A204.1 (cell line): ENCODE measurements around the gene SRC.

Source experiments
- FAIRE-seq: peaks from 2 replicates; lab custom pipeline; 2012; peaks lifted over from hg19 to GRCh38; lab: Jason Lieb, UNC

Gene SRC

DNA sequence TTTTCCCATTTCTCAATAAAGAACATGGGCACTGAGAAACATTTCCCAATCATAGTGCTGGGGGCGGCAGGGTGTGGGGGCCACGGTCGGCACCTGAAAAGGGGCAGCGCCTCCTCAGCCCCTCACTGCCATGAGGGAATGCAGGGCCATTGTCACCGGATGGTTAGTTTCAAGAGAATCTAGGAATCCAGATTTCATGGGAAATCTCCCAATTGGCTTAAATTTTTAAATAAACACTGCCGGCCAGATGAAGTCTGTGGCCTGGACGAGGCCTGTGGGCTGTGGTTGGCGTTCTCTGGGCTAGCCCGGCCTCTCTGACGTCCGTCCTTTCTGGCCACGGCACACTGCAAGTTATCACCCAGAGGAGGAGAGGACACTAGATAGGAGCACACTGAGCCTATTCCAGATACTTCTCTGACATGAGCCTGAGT lies 30.9 kb upstream of the SRC start:
- no peak for FAIRE-seq

DNA sequence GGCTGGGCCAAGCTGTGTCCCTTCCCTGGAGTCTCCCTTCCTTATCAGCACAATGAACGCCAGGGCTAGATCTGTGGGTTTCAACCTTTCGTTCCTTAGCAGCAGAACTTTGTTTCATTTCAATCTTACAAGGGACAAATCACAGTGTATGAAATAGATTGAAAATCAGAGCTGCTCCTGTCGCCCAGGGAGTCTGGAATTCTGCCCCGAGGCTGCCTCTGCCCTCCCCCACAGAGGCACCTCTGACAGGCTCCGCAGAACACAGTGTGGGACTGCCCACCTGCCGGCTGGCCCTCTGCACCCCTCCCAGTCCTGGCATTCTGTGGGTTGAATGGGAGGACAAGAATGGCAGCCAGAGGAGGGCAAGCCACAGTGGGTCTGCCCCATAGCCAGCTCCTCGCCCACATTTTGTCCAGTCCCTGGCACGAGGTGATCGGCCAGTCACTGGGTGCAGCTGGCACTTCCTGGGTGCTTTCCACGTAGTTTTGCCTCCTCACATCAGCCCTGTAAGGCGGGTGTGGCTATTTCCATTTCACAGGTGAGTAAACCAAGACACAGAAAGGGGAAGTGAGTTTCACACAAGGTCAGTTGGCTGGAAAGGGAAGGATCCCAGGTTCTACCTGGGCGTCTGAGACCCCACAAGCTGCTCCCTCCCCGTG lies 30.4 kb upstream of the SRC start:
- FAIRE-seq = no peak

DNA sequence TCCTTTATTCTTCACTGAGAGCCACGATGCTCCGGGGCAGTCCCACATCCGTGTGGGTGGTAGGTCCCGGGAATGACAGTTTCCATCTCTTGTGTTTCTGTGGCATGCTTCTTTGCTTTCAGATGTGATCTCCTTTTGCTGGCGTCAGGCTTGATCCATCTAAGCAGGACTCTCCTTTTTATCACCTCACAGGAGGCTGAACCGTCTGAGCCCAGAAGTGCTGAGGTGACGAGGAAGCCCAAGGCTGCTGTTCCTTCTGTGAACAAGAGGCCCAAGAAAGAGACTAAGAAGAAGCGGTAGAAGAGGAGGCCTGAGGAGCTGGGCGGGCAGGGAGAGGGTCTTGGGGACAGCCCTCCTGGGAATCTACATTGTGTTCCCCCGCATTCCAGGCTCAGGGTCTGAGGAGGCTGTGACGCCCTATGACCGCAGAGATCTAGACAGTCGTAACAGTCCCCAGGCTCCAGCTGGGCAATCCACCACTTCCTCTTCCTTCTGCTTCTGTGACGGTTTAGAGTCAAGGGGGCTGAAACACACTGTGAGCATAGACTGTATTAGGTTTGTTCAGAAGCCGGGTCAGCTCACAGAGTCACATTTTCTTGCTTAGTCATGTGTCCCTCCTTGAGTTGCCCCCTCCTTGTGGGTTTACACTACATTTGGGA lies 29.7 kb upstream of the SRC start:
- no peak for FAIRE-seq

DNA sequence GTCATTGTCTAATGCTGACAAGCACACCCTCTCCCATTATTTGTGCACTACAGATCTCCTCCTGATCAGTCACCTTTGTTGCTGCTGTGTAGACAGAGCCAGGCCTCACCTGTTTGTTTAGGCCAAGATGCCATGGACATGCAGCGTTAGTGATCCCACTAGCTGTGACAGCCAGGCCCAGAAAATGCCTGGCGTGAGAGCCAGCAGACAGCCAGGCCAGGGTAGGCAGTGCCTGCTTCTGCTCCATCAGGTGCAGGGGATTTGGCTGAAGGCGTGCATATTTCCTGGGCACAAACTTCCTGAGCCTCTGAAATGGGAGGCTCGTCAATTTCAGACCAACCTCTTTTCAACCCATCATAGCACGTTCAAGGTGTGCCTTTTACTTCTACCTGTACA lies 29.2 kb upstream of the SRC start:
- no peak for FAIRE-seq

DNA sequence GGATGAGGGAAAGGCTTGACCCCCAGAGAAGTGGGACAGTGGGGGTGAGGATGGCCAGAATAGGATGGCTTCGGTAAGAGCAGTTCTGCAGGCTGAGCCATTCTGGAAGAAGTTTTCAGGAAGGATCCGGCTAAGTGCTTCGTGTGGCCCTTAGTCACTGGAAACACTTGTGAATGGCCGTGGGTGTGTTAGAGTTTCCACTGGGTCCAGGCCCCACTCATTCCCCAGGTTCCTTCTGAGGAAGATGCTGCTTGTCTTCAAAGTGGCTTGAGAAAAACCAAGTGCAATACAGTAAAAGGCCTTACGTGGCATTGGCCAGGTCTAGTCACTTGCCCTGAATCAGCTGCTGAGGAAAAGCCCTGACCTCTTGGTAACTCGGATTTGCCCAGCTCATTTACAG lies 28.6 kb upstream of the SRC start:
- FAIRE-seq = no peak

DNA sequence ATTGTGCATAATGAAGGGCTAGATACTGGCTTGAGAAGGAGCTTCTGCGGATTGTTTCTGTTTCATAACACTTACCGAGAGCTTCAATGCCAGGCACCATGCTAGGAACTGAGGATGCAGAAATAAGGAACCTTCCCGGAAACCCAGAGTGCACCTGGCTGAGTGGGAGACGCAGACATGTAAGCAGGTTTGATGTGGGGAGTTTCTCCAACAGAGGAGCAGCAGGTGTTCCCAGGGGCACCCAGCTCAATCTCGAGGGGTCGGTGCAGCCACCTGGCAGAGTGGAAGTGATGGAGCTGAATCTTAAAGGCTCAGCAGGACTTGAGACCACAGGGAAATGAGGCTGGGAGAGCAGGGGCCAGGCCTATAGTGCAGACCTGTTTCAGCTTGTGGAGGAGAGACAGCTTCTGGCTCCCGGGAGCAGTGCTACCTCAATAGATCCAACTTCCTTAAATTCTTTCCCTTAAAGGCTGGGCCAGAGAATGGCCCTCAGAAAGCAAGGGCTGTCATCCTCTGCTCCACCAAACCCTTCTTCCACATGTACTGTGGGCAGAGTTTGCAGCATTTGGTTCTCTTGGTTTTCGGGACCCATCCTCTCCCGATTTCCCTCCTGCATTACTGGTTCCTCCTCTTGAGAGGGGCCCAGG lies 27.8 kb upstream of the SRC start:
- no peak for FAIRE-seq

DNA sequence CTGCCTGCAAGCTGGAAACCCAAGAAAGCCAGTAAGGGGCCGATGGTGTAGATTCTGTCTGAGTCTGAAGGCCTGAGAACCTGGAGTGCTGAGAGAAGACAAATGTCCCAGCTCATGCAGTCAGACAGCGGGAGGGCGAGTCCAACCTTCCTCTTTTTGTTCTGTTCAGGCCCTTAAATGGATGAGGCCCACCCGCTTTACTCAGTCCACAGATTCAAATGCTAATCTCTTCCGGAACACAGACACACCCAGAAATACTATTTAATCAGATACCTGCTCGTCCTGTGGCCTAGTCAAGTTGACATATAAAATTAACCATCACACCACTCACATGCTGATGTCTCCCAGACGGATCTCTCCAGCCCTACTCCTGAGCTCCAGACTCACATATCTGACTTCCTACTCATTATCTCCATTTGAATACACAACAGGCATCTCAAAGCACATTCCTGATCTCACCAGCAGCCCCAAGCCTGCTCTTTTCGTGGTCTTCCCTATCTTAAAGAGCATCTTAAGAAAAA lies 26.7 kb upstream of the SRC start:
- FAIRE-seq = no peak

DNA sequence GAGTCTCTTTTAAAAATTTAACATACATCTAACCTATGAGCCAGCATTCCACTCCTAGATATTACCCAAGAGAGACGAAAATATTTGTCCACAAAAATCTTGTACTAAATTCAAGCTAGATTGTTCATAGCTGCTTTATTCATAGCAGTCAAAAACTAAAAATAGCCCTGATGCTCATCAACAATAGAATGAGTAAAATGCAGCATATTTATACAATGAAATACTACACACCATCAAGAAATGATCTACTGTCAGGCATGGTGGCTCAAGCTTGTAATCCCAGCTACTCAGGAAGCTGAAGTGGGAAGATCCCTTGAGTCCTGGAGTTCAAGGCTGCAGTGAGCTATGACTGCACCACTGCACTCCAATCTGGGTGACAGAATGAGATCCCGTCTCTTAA lies 22.0 kb upstream of the SRC start:
- FAIRE-seq = no peak

DNA sequence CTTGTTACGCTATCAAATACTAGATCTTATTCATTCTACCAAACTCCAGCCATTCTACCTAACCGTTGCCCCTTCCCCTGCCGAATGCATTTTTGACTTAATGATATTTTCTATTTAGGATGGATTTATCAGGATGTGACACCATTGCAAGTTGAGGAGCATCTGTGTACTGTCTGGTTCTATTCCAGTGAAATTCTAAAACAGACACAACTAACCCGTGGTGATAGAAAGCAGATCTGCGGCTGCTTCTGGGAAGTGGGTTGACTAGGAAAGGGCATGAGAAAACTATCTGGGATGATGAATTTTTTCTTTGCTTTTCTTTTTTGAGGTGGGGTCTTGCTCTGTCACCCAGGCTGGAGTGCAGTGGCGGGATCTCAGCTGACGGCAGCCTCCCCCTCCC lies 20.7 kb upstream of the SRC start:
- FAIRE-seq = no peak

DNA sequence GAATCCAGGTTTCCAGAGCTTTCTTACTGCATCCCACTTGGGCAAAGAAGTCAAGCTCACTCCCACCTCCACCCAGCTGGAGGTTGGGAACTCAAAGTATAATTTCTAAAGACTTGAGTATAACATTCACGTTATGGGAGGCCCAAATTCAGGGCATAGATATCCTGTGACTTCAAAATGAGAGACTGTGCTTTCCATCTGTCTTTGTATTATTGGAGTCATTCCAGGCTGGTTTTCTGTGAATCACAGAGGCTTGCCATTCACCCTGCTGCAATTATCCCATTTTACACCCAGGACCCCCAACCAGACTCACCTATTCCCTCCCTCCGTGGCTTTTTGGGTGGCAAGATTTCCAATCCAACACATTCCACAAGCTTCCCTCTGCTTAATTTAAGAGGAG lies 19.3 kb upstream of the SRC start:
- no peak for FAIRE-seq

DNA sequence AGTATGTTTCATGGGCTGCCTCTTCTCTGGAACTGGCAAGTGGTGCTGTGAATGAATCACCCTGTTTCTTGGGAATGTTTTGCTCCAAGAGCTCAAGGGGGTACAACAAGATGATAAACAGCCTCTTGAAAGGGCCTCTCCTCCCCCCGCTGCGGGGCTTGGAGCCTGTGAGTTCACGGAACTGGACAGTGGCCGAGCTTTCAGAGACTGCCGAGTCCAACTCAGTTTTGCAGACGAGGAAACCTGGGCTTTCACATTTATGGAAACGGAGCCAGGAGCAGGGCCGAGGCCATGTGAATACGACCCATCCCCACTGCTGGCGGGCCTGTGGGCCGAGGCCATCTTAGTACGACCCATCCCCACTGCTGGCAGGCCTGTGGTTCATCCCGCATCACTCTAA lies 18.2 kb upstream of the SRC start:
- FAIRE-seq = no peak

DNA sequence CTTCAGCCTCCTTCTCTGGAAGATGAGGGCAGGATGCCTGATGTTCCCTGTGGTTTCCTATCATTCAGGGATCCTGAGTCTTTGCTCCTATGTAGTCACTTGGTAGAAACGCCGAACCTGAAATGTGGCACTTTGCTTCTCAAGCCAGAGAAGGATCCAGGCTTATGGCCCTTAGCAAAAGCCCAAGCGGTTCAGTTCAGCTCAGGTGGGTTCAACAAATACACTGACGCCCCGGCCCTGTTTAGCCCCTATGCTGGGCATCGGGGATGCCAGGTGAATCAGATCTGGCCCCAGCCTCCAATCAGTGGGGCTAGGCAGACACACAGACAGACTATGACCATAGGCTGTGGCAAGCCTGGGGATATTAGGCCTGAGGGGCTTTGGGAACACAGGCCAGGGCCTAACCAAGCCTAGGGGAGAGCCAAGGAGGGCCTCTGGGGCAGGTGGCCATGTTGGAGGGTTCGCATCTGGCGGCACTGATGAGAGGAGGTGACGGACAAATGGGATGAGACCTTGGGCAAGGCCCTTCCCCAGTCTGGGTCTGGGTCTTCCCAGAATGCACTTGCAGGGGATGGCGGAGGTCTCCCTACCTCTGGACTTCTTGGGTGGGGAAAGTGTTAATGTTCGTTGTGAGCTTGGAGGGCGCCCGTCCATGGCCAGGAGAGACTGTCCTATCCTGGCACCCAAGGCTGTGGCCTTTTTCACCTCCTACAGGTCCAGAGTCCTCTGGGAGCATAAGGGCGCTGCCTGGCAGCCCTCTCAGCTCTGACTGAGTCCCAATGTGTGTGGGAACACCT lies 17.6 kb upstream of the SRC start:
- FAIRE-seq = no peak

DNA sequence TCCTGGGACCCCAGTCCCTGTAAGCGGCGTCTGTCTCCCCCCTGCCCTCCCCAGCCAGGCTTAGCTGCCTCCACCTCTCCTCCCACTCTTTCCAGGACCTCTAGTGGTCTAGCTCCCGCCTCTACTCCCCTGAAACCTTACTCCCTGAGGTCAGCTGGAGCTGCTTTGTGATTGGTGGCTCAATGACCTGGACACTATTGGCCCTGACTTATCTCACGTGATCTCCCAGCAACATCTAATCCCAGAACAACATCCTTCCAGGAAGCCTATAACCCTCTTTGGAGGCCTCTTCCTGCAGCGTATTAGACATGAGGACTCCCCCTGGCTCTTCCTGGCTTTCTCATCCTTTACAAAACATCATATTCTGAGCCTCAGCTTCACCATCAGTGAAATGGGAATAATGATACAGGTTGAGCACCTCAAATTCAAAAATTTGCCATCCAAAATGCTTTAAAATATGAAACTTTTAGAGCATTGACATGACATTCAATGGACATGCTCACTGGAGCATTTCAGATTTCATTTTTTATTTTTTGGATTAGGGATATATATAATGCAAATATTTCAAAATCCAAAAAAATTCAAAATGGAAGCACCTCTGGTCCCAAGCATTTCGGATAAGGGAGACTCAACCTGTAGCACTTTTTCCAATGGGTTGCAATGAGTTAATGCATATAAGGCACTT lies 16.3 kb upstream of the SRC start:
- FAIRE-seq = no peak

DNA sequence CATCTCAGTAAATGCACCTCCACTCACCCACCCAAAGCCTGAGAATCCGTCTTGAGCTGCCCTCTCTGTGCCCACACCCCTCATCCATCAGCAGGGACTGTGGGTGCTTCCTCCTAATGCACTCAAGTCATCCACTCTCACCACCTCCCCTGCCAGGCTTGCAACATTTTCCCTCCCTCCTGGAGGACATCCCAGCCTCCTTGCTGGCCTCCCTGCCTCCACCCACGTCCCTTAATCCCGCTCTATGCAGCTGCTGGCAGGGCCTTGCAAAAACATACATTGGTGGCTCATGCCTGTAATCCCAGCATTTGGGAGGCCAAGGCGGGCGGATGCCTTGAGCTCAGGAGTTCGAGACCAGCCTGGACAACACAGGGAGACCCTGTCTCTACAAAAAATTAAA lies 15.6 kb upstream of the SRC start:
- FAIRE-seq = no peak

DNA sequence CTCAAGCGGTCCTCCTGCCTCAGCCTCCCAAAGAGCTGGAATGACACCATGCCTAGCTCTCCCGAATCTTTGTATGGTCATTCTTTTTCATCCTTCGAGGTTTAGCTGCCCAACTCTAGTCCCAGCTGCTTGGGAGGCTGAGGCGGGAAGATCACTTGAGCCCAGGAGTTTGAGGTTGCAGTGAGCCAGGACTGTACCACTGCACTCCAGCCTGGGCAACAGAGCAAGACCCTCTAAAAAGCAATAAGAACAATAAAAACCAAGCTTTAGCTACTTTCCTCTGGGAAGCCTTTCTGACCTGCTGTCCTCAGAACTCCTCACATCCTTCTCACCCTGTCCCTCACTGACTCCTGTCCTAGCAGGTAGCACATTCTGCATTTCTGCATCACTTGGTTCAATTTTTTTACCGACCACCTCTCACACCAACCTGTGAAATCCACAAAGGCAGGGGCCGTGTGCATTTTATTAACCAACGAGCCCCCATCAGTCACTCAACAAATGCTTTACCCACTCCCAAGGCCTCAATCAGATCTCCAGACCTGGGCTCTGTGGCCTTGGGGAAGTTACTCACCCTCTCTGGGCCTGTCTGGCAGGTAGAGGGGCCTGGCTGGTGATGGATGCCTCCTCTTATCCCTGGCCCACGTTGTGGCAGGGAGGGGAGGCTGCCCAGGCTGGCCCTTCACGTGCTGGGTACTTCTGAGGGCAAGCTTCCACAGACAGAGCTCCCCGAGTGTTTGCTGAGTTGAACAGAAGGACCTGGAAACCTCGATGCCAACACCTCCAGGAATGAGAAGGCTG lies 14.7 kb upstream of the SRC start:
- no peak for FAIRE-seq

DNA sequence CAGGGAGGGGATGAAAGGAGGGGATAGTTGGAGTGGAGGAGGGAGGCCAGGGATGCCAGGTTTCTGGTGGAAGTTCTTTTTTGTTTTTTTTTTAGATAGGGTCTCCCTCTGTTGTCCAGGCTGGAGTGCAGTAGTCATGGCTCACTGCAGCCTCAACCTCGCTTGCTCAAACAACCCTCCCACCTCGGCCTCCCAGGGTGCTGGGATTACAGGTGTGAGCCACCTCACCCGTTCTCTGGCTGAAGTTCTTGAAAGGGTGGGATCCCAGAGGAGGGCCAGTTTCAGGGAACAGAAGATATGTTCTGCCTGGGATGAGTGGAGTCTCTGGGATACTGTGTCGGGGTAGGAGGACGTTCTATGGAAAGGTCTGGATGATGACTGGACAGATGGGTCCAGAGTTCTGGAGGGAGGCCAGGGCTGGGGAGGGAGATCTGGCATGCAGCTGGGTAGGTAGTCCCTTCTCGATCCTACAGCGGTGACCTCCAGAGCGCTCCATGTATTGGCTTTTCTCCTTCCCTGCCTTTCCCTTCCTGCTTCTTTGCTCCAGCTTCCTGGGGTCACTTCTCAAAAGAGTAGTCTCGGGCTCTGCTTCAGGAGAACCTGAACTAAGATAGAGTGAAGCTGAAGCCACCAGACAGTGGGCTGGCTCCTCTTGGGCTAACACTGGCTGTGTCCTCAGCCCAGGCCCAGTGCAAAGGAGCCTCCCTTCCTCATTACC lies 12.7 kb upstream of the SRC start:
- FAIRE-seq = no peak

DNA sequence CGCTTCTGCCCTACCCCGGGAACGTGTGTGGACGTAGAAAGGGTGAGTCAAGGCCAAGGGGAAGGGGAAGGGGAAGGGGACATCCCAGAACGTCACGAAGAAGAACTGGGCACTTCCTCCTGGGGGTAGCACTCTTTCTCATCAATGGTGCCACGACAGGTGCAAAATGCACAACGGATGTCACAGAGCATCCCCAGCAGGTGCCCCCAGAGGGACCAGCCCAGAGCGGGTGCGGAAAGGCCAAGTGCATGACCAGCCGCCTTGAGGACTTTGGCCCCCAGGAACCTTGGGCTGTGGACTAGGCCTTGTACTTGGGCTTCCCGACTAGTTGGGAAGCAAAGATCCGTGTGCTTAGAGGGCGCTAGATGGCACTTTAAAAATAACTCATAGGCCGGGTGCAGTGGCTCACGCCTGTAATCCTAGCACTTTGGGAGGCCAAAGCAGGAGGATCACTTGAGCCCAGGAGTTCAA lies 12.1 kb upstream of the SRC start:
- FAIRE-seq = no peak

DNA sequence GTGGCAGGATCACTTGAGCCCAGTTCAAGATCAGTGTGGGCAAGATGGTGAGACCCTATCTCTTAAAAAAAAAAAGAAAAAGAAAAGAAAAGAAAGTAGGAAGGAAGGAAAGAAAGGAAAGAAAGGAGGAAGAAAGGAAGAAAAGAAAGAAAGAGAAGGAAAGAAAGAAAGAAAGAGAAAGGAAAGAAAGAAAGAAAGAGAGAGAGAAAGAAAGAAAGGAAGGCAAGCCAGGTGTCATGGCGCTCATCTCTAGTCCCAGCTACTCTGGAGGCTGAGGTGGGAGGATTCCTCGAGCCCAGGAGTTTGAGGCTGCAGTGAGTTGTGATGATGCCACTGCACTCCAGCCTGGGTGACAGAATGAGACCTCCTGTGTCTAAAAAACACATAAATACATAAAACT lies 11.5 kb upstream of the SRC start:
- FAIRE-seq = no peak

DNA sequence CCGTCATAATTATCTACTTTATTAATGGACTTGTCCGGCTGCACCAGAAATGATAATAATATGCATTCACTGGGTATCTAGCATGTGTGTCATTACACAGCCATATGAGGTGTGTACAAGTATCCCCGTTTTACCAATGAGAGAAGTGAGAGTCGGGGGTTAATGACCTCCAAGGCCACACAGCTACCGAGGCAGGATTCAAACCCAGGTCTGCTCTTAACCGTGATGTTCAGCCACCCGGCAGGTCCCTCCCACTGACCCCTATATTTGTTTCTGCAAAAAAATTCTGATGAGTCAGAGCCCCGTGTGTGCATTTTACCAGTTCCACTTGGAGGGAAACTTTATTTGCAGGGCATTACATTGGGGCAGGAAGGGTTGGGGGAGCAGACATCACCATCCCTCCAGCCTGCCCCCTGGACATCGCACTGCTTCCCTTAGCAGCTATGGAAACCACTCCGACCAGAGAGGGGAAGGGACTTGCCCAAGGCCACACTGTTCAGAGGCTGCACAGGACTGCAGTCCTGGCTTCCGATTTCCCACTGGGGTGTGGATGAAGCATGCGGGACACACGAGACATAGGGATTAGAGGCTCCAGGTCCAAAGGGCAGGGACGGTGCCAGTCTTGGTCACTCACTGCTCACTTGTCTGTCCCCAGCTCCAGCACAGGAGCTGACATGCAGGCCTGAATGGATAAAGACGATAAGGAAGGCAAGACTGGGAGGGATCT lies 10.1 kb upstream of the SRC start:
- FAIRE-seq = no peak
